Measurements from ENCODE around the gene ADCY3.

DNA sequence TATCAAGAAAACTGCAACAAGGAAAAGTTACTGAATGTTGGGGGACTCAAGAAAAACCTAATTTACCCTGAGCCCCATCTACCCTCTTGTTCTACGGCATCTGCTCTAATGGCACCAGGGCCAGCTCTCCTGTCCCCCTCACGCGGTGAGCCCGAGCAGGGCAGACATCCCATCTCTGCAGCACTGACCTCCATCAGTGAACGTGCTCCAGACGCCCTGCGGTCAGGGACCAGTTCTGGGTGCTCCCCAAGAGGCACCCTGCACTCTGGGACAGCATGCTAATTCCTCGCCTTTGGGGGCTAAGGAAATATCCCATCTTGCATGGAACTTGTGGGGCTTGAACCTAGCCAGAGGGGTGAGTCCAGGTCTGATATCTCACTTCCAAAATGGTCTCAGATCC, 83.8 kb downstream of the ADCY3 start:
- no peak for TF ChIP-seq EZH2 (conservative IDR thresholded peaks at IDR 0.05; ENCODE audit: low read depth, low read length)
- no peak for TF ChIP-seq EP300 (IDR thresholded peaks at IDR 0.05; ENCODE audit: low read depth in 2 of 2, low read length in 2 of 2)
- TF ChIP-seq EP300 (CRISPR knock-in tag; IDR thresholded peaks at IDR 0.05; ENCODE audit: borderline replicate concordance), result no peak
- TF ChIP-seq ZBTB1 (CRISPR knock-in tag; IDR thresholded peaks at IDR 0.05; ENCODE audit: borderline replicate concordance), result no peak
- TF ChIP-seq ISL2 (CRISPR knock-in tag; IDR thresholded peaks at IDR 0.05), result no peak
- no peak for TF ChIP-seq KDM5B (CRISPR knock-in tag; IDR thresholded peaks at IDR 0.05; ENCODE audit: borderline replicate concordance)
- TF ChIP-seq HCFC1 (IDR thresholded peaks at IDR 0.05; ENCODE audit: low read depth, low read length), result no peak
- no peak for TF ChIP-seq SP1 (IDR thresholded peaks at IDR 0.05)
- no peak for TF ChIP-seq SP1 (CRISPR knock-in tag; IDR thresholded peaks at IDR 0.05)
- TF ChIP-seq ERF (CRISPR knock-in tag; IDR thresholded peaks at IDR 0.05), result no peak
- no peak for TF ChIP-seq POLR2AphosphoS5 (IDR thresholded peaks at IDR 0.05; ENCODE audit: low read depth, low read length)
- no peak for TF ChIP-seq HBP1 (CRISPR knock-in tag; IDR thresholded peaks at IDR 0.05; ENCODE audit: low read depth)
- TF ChIP-seq USF2 (IDR thresholded peaks at IDR 0.05; ENCODE audit: low read depth, low read length), result no peak
- no peak for TF ChIP-seq USF2 (CRISPR knock-in tag; IDR thresholded peaks at IDR 0.05; ENCODE audit: borderline replicate concordance)
- no peak for TF ChIP-seq ZNF569 (CRISPR knock-in tag; IDR thresholded peaks at IDR 0.05; ENCODE audit: borderline replicate concordance)
- no peak for TF ChIP-seq ZNF18 (CRISPR knock-in tag; IDR thresholded peaks at IDR 0.05; ENCODE audit: insufficient replicate concordance)
- no peak for TF ChIP-seq CTCF (CRISPR knock-in tag; IDR thresholded peaks at IDR 0.05)

Data from HepG2 (cell line).